Smooth muscle cell (in vitro differentiated cells): Measurements from ENCODE around the gene IFITM2. TPM values are rescaled to one million over a fixed set of nuclear protein-coding genes. Genes with fewer than 3 reads are reported as not detected.

ENCODE experiments used
- DNase-seq: peaks from one replicate; lab custom pipeline; 2025; ENCODE audit not compliant: unreplicated experiment; lab: John Stamatoyannopoulos, UW
- H2AFZ ChIP-seq: fragments of 200-600 bp; sonication (generic); 2 replicates; pipeline ENCODE4 v1.6.0; 2016; ENCODE audit warnings: antibody characterized with exemption, low read depth, mild to moderate bottlenecking
- H3F3A ChIP-seq: fragments of 200-600 bp; sonication (generic); 2 replicates; pipeline ENCODE4 v1.6.0; 2017; ENCODE audit warnings: antibody characterized with exemption, low read depth
- H3K27ac ChIP-seq: fragments of 200-600 bp; sonication (generic); 2 replicates; pipeline ENCODE4 v1.5.1; 2016; ENCODE audit warnings: low read depth, mild to moderate bottlenecking
- H3K27me3 ChIP-seq: fragments of 200-600 bp; sonication (generic); 2 replicates; pipeline ENCODE4 v1.6.1; 2016; ENCODE audit warnings: low read depth, mild to moderate bottlenecking
- H3K36me3 ChIP-seq: fragments of 200-600 bp; sonication (generic); 2 replicates; pipeline ENCODE4 v1.5.1; 2016; ENCODE audit warnings: low read depth
- H3K4me1 ChIP-seq: fragments of 200-600 bp; sonication (generic); 2 replicates; pipeline ENCODE4 v1.5.1; 2016; ENCODE audit warnings: low read depth
- H3K4me2 ChIP-seq: fragments of 200-600 bp; sonication (generic); 2 replicates; pipeline ENCODE4 v1.6.0; 2016; ENCODE audit warnings: mild to moderate bottlenecking
- H3K4me3 ChIP-seq: fragments of 200-600 bp; sonication (generic); 2 replicates; pipeline ENCODE4 v1.5.1; 2016; ENCODE audit warnings: mild to moderate bottlenecking
- H3K79me2 ChIP-seq: fragments of 200-600 bp; sonication (generic); 2 replicates; pipeline ENCODE4 v1.6.0; 2016; ENCODE audit warnings: low read depth, mild to moderate bottlenecking
- H3K9ac ChIP-seq: fragments of 200-600 bp; sonication (generic); 2 replicates; pipeline ENCODE4 v1.6.0; 2016; ENCODE audit warnings: low read depth
- H3K9me3 ChIP-seq: fragments of 200-600 bp; sonication (generic); replicated peaks from 2 replicates; pipeline ENCODE4 v1.5.1; 2016; ENCODE audit warnings: low read depth
- H4K20me1 ChIP-seq: fragments of 200-600 bp; sonication (generic); 2 replicates; pipeline ENCODE4 v1.6.0; 2016; ENCODE audit warnings: low read depth
- WGBS: methylation state at CpG from one replicate; pipeline ENCODE4 v1.1.7; 2016; ENCODE audit warnings: low lambda C conversion rate; 5-methylcytosine and 5-hydroxymethylcytosine counted together
- polyA plus RNA-seq: library from polyadenylated mRNA; unstranded; fragments of >200 nt; fragmentation: Nextera tagmentation; extraction: Ambion mirVana; gene quantifications from 2 replicates; pipeline ENCODE4 v1.2.1, GENCODE V29; 2016
- total RNA-seq: library from RNA; depleted of rRNA; stranded (reverse); fragments of >200 nt; gene quantifications from 2 replicates; pipeline ENCODE4 v1.2.3, GENCODE V29; 2014
- TF ChIP-seq, protein P1 (sequence below): fragments of 200-600 bp; sonication (generic); IDR thresholded peaks from 2 replicates; pipeline ENCODE4 v1.5.1; 2017; ENCODE audit warnings: borderline replicate concordance, mild to moderate bottlenecking, antibody characterized with exemption; ENCODE audit not compliant: insufficient read depth, poor library complexity, severe bottlenecking

The IFITM2 gene
- total and polyA plus RNA-seq, 2 experiments from 2014 or later: 210 to 1,486 TPM

- Histone ChIP-seq H3K9ac (no peak overlapping the region), H2AFZ (no peak overlapping the region), H3K4me2 (no peak overlapping the region), H4K20me1 (no peaks in the 10 kb centered on the region), H3F3A (no peaks in the 10 kb centered on the region), H3K27ac (no peak overlapping the region), H3K4me3 (no peak overlapping the region), H3K79me2 (no peaks in the 10 kb centered on the region), H3K27me3 (no peaks in the 10 kb centered on the region), H3K36me3 (no peaks in the 10 kb centered on the region), H3K4me1 (no peaks in the 10 kb centered on the region), H3K9me3 (no peaks in the 10 kb centered on the region)
- 81% methylated on average over 26 of the region's 26 CpGs for WGBS
- no peak for DNase-seq
- TF ChIP-seq, protein P1, sequence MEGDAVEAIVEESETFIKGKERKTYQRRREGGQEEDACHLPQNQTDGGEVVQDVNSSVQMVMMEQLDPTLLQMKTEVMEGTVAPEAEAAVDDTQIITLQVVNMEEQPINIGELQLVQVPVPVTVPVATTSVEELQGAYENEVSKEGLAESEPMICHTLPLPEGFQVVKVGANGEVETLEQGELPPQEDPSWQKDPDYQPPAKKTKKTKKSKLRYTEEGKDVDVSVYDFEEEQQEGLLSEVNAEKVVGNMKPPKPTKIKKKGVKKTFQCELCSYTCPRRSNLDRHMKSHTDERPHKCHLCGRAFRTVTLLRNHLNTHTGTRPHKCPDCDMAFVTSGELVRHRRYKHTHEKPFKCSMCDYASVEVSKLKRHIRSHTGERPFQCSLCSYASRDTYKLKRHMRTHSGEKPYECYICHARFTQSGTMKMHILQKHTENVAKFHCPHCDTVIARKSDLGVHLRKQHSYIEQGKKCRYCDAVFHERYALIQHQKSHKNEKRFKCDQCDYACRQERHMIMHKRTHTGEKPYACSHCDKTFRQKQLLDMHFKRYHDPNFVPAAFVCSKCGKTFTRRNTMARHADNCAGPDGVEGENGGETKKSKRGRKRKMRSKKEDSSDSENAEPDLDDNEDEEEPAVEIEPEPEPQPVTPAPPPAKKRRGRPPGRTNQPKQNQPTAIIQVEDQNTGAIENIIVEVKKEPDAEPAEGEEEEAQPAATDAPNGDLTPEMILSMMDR: no peak
Observed at GRCh38 chr11:297586-298405, 9.8 kb upstream of the IFITM2 start.

DNA sequence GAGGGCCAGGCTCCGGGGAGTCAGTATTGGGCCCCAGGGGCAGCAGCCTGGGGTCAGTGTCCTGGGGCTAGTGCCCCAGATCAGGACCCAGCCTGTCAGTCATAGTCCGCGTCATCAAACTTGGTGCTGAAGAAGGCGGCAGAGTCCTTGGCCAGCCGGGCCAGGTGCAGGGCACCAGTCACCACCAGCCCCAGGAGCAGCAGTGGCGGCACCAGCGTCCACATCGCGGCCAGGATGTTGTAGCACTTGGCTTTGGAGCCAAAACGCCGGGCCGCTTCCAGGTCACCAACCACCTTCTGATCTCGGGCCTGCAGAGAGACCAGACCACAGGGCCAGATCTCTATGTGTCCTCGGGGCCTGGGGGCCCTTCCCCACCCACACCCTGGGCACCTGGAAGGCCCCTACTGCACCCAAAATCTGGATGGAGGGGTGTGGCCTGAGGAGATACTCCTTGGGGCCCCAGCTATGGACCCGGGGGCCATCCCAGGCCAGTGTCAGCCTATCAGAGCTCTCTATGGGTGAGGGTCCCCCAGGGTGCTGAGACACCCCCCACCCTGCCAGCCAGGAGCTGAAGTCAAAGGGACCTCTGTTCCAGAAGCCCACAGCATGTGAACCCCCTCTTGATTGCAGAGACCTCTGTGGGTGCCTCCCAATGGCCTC, 9.1 kb upstream of the IFITM2 start:
- TF ChIP-seq, protein P1: no peak
- Histone ChIP-seq H2AFZ (no peak overlapping the region), H3K9me3 (no peaks in the 10 kb centered on the region), H4K20me1 (no peaks in the 10 kb centered on the region), H3K4me3 (no peak overlapping the region), H3K9ac (no peak overlapping the region), H3F3A (no peaks in the 10 kb centered on the region), H3K4me2 (no peak overlapping the region), H3K36me3 (no peaks in the 10 kb centered on the region), H3K79me2 (no peaks in the 10 kb centered on the region), H3K27me3 (no peaks in the 10 kb centered on the region), H3K4me1 (no peaks in the 10 kb centered on the region), H3K27ac (no peak overlapping the region)
- 92% methylated on average over 14 of the region's 15 CpGs for WGBS
- no peak for DNase-seq

DNA sequence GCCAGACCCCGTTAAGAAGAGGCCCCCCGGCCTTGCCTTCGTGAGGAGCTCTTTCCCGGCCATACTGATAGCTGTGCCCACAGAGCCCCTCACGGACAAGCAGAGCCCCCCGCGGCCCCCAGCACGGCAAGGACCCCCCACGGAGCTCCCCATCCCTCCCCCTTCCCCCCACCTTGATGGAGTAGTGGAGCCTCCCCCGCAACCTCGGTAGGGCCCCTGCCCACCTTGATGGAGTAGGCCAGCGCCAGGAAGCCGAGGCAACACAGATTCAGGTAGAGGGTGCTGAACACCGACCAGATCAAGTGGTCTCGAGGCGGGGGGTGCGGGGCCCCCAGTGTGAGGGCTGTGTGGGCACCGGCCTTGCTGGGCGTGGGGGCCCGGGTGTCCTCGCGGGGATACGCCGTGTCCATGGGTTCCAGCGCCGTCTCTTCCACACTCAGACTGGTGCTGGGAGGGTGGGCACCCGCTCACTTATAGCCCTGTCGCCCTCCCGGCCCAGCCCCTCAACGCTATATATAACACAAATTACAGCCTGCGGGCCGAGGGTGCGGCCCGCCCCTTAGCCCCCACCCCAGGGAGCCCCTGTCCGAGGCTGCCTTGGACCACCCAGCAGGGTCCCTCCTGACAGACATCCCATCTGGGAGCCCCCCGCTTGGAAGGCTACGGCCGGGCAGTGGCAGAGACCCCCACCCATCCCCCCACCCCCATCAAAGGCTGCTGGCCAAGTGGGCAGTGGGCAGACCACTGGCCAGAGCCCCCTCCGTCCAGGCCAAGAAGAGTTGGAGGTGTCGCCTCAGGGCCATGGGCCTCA, 8.3 kb upstream of the IFITM2 start, which contains the start of gene IFITM5:
Gene IFITM5 (minus strand): TSS at position 446 of the 811 bp plus-strand sequence. CDS start 36 bp downstream, at position 410.
- Histone ChIP-seq H3K27ac (no peak within 1 kb of the TSS), H3F3A (no peaks in the 10 kb centered on the region), H3K36me3 (no peaks in the 10 kb centered on the region), H3K9ac (no peak within 1 kb of the TSS), H4K20me1 (no peaks in the 10 kb centered on the region), H3K27me3 (no peaks in the 10 kb centered on the region), H3K9me3 (no peaks in the 10 kb centered on the region), H3K4me1 (no peaks in the 10 kb centered on the region), H3K79me2 (no peaks in the 10 kb centered on the region), H2AFZ (no peak within 1 kb of the TSS), H3K4me3 (no peak within 1 kb of the TSS), H3K4me2 (no peak within 1 kb of the TSS)
- TF ChIP-seq, protein P1: no peak
- no peak for DNase-seq
- WGBS: 91% methylated on average over 33 of the region's 40 CpGs
